GM18870 (cell line): ENCODE results near the gene ATG10.
"Not testable (repeated sequence)": the region's sequence is repeated elsewhere in the genome, so short reads cannot be mapped to it uniquely, and the experiment has no call there.

Source experiments
- ATAC-seq: cut with Tn5 transposase; IDR thresholded peaks from one replicate; pipeline ENCODE4 v1.9.1; 2021; ENCODE audit warnings: moderate library complexity; ENCODE audit not compliant: unreplicated experiment

Gene ATG10

DNA sequence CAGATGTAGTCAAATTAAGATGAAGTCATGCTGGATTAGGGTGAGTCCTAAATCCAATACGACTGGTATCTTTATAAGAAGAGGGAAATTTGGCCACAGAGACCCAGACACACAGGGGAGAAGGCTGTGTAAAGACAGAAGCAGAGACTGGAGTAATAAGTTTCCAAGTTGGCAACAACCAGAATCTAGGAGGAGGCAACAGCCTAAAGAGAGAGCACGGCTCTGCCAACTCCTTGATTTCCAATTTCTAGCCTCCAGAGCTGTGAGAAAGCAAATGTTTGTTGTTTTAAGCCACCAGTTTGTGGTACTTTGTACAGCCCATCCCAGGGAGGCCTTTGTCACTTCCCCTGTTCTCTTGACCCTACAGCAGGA lies 74.4 kb downstream of the ATG10 start:
- ATAC-seq = no peak

DNA sequence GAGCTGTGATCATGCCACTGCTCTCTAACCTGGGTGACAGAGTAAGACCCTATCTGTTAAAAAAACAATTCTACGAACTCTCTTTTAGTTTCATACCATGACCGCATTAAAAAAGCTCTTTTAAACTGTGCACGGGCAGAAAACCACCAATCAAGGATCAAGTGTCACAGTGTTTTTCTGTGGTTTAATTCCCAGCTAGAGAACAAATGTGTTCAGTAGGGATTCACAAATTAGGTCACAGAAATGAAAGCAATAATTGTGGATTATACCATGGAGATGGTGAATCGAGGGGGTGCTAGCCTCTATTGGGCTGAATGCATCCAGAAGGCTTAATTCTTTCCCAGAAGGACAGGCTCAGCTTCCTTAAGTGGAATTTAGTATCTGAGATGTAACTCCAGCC lies 79.1 kb downstream of the ATG10 start:
- ATAC-seq = no peak

DNA sequence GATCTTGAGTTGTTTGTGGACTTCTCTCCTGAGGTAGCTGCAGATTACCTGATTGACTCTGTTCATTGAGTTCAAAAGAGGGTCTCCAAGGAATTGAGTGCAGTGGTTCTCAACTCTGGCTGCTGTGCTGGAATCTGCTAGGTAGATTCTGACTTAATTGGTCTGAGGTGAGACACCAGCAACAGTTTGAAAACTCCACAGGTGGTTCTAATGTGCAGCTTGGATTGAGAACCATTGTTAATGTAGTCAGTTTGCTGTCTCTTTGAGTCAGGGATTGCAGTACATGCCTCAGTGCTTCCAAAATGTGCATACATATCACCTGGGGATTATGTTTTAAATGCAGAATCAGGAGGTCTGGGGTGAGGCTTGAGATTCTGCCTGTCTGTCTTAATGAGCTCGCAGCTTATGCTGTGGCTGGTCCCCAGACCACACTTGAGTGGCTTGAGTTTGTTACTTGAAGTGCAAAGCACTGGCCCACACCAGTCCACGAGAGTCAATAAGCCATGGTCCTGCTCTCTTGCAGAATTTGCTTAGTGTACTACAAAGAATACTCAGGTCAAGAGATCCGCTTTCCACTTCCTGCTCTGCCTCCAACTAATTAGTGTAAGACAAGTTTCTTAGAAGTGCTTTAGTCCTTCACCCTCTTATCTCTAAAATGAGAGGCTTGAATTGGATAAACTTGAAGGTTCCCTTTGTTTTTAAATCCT lies 82.3 kb downstream of the ATG10 start:
- ATAC-seq = no peak

DNA sequence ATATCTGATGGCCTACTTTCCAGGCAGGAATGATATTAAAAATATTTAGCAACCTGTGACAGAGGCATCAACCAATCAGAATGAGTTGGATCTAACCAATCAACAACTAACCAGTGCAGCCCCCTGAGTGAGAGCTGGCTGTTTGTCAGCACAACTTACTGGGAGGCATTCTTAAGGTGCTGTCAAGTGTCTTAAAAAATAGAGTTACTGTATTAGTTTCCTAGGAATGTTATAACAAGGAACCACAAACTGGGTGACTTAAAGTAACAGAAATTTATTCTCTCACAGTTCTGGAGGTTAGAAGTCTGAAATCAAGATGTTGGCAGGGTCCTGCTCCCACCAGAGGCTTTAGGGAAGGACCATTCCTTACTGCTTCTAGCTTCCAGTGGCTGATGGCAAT lies 85.2 kb downstream of the ATG10 start:
- ATAC-seq = no peak

DNA sequence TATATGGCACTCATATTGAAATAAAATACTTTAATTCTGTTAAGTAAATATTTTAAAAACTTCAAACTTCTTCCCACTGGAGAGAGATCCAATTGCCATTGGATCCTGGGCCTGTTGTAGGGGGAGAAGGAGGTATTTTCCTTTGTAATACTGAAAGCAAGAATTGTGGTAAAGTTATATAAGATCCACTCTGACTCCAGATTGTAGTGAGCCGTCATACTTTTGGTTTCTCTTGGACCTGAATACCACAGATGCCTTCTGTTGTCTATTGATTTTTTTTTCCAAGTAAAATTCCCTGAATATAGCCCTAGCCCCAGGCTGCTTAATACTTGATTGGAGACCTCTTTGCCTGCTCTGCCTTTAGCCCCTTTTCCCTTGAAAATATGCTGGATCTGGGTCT lies 86.9 kb downstream of the ATG10 start:
- peak; percentile 55 for ATAC-seq

DNA sequence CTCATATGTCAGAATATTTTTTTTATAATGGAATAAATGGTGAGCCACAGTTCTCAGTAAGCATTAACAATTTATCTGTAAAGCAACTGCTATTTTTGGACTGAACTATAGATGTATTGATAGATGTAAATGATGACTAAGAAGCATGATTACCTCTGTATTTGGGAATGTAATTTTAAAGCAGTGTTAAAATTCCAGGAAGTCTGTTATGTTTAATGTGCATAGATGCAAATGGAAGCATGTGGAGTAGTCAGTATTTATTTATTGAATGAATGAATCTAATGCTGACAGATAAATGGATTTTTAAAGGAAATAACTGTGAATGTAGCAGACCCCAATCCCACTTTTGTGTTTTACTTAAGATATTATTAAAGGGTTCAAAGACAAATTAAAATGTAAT lies 95.0 kb downstream of the ATG10 start:
- no peak for ATAC-seq

DNA sequence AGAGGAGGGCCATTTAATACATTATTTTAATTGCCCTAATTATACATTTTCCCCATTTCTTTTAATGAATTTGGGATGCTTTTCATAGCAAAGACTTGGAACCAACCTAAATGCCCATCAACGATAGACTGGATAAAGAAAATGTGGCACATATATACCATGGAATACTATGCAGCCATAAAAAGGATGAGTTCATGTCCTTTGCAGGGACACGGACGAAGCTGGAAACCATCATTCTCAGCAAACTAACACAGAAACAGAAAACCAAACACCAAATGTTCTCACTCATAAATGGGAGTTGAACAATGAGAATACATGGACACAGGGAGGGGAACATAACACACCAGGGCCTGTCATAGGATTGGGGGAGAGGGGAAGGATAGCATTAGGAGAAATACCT lies 96.2 kb downstream of the ATG10 start:
- not testable (repeated sequence) for ATAC-seq

DNA sequence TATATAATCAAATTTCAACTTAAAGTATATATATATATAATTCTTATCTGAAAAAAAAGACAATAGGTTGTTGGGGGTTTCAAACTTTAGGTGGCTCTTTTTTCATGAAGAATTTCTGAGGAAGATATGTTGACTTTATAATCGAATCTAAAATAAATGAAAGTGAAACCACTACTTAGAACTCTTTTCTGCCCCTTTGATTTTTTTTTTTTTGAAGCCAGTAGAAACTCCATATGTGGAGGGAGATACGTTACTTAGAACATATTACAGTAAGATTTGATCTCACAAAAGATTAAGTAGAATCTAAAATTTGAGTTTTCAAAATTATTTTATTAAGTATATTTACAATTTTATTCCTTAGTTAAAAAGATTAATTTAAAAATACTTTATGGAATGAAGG lies 96.9 kb downstream of the ATG10 start:
- ATAC-seq = no peak

DNA sequence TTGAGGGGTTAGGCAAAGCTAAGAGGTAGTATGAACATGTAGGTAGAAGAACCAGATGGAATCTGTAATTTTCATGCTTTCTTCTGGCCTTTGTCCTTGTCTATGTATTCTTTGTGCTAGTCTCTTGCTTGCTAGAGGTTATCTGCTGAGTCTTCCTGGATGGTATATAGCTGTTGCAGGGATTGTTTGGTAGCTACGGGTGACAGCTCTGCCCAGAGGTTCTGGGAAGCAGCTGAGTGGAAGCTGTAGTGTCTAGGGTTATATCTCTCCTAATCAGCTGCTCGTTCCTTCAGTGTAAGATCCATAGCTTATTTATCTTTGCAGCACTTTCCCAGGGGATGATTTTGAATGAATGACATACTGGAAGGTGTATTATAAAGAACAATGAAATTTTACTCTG lies 100.3 kb downstream of the ATG10 start:
- ATAC-seq = no peak

DNA sequence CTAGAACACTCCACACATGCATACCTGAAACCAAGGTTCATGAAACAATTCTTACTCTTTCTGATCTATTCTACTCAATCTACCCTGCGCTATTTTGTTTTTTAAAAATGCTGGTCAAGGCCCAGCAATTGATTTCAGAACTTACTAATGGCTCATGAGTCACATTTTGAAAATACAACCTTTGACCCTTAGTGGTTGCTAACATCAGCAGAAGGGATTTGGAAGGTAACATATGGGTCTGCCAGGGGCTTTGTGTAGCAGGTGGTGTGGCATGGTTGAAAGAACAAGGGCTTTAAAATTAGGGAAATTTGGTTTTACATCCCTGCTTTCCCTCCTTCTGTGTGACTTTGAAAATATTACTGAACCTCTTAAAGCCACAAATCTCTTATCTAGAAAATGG lies 101.4 kb downstream of the ATG10 start:
- no peak for ATAC-seq

DNA sequence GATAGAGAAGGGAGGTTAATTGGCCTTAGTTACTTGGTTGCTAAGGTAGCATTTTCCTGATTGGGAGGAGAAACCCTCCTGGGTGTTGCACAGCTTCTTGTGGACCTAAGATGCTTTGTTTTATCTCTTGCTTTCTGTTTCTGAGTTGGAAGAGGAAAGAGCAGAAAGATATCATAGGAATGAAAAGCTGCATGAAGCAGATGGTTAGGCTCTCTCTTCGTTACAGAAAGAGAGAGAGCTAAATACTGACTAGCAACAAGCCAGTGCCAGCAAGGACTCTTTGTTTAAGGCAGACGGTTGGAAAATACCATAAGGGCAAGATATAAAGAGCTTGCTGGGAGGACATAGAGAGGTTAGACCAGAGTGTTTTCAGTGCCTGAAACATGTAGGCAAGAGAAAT lies 103.1 kb downstream of the ATG10 start:
- ATAC-seq = no peak

DNA sequence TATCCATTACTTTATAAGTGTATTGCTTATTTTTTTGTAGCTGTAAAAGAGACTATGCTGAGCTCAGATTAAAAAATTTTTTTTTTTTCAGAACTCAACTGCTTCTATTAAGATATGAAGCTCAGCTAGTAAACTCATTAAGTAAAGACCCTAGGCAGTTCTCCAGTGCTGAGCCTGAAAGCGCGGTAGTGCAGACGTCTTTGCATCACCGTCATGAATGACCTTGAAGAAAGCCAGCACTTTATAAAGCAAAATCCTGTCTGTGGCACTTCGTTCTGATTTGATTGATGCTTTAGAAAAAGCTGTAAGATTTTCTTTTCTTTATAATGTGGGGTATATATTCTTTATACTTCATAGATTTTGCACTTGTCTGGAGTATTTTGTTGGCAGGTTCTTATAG lies 105.7 kb downstream of the ATG10 start:
- no peak for ATAC-seq

DNA sequence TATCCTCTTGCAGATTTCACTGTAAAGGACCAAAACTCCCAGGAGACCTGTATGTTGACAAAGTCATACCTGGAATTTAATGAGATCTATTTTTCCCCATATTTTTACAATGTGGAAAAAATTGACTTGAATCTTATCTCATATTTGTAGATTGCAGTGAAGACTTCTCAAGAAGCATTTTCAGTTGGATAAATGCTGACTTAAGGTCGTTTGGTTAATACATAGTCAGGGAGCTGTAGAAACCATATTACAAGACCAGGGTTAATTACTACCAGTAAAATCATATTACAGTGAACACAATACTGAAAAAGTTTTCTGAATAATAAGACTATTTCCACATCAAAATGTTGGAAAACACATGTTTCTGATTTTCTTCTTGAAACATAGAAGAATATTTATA lies 119.8 kb downstream of the ATG10 start:
- no peak for ATAC-seq

DNA sequence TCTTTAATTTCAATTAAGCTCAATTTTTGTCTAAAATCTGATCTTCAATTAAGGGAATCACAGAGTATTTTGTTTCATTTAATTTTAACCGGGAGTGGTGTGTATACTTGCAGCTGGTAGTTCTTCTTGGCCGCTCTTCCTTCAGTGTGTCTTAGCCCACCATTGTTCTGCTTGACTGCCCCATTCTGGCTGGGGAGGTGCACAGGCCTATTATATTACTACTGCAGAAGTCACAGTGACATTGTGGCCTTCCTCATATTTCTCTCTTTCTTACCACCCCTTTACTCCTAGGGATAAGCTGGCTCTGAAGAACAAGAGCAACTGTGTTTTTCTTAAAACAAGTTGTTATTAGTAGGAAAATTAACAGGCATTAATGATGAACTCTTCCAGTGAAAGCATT lies 123.7 kb downstream of the ATG10 start:
- ATAC-seq = no peak

DNA sequence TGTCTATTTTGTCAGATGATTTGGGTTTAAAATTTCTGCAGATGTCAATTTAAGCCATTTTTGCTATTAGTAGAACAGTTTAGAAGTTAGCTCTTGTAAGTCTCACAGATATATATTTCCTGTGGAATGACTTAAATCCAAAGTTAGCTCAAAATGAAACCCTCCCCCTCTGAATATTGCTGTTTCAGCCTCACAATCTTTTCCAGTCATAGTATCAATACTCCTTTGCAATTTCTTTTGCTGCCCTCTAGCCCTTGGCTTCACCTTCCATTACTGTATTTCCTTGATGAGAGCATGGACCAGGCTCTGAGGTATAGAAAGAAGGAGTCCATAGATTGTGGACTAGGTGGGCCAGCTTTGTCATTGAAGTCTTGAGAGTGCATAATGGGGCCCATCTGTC lies 124.4 kb downstream of the ATG10 start:
- ATAC-seq = no peak

DNA sequence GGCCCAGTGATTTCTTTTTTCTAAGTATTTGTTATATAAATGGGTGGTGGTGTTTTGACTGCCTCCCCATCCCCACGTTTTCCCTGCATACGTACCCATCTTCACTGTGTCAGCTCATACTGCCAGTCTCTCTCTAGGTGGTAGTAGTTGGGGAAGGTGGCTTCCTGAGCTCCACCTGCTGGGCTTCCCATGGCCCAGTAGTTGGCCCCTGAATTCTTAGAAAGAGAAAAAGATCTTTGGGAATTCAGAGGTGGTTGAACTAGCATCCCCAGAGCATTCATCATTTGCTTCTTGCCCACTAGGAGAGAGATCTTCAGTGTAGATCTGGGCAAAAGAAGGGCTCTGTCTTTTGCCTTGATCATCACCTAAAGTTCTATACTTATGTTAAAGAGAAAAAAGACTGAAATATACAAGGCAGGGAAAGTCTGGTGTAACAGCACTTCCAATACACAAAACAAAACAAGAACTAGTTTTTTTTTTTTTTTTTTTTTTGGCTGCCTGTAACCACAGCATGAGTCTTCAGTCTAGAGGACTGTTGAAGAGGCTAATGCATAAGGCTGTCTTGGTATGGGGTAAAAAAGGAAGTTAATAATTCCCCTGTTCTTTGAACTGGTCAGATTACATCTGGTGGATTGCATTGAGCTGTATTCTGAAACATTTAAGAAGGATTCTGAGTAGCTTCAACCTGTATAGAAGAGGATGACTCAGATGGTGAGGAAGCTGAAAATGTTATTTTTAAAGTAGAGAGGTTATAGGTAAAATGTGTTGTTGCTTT lies 128.7 kb downstream of the ATG10 start:
- peak; percentile 96 for ATAC-seq

DNA sequence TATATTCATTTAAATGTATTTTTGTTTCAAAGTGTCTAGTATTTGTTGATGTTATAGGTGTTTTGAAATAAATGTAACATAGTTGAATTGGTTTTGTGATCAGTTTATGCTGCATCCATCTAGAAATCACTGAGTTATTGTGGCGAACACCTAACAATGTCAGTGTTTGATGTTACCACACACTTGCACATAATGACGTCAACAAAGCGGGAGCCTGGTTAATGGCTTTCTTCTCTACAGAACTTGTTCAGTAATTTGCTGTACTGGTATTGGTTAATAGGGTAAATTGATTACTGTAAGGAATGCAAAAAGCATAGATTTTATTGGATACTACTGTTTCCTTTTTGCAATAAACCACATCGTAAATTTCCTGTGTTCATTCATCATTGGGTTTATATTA lies 133.0 kb downstream of the ATG10 start:
- ATAC-seq = no peak

DNA sequence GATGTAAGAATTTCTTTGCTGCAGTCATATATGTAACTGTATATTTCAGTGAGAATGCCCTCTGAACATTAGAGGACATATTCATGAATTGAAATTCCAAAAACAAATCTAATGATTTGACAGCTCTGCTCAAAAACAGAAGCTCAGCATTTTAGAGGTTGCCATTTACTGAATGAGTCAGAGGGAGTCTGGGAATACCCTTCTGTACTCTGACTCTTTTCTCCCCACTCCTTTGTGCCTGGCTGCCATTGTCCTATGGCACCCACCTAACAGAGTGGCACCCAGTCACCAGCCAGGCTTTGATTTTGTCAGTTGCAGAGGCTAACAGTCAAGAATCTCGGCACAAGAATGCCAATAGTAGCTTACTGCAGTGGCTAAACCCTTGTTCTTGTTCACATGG lies 133.6 kb downstream of the ATG10 start:
- ATAC-seq = no peak

DNA sequence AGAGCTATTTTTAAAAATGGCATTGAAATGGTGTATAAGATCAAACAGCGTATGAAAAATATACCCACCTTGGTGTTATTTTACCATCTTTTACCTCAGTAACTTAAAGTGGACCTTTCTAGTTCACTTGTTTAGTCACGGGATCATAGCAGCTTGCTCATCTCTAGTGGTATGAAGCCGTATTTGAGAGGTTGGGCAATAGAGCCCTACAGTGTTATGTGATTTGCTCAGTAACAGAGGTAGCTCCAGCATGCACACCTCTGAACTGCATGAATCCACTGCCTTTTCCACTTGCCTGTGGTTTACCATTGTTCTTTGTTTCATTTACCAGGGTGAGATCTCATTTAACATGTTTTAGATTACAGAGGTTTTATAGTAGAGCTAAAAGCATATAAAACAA lies 134.4 kb downstream of the ATG10 start:
- no peak for ATAC-seq

DNA sequence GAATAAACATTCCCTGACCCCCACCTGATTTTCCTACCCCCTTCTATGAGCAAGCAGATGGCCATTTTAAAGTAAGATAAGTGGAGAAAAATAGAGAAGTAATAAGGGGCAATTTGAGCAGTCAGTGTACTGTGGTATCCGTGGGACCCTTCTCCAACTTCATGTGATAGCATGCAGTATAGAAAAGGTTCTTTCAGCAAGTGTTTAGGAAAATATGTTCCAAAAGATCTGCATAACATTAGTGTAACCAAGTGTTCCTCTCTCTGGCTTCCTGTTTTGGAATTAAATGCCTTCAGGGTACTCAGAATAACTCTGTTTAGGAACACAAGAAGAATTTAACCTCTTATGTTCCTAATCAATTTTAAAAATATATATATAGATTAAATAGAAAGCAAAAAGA lies 134.9 kb downstream of the ATG10 start:
- no peak for ATAC-seq

DNA sequence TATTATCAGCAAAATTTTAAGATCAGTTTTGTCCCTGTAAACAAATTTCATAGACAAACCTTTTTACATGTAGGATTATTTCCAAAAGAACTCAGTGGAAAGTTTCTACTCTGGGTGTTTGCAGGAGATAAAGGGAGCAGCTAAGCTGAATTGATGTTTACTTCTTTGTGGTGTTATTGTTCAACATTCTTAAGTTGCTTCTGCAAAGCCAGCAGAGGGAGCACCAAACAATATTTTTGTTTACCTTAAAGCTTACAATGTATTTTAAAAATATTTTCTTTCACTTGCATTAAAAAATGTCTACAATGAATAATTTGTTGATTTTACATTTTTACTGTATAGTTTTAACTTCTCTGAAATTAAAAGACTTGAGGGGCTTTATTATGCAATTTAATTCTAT lies 135.4 kb downstream of the ATG10 start:
- no peak for ATAC-seq

DNA sequence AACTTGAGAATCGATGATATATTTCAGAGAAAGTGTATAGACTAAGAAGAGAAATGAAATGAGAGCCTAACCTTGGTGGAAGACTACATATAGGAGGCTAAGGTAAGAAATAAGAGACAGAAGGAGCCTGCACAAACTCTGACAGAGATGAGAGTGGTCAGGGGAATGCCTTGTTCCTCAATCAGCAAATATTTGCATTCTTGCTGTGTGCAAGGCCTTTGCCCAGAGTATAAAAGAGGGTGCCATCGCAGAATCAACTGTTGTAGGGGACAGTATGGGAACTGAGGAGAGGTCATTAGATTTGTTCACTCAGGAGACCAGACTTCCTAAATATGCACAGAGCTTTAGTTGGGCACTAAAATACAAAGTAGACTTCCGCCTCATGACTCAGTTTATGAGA lies 137.2 kb downstream of the ATG10 start:
- ATAC-seq = no peak

DNA sequence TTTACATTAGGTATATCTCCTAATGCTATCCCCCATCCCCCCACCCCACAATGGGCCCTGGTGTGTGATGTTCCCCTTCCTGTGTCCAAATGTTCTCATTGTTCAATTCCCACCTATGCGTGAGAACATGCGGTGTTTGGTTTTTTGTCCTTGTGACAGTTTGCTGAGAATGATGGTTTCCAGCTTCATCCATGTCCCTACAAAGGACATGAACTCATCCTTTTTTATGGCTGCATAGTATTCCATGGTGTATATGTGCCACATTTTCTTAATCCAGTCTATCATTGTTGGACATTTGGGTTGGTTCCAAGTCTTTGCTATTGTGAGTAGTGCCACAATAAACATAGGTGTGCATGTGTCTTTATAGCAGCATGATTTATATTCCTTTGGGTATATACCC lies 138.1 kb downstream of the ATG10 start:
- ATAC-seq = not testable (repeated sequence)
